GM12878 (cell line): ENCODE results near the gene SNAP91. TPM values are rescaled to one million over a fixed set of nuclear protein-coding genes. Genes with fewer than 3 reads are reported as not detected.

Source experiments
- ATAC-seq: fragments of 200-7000 bp; cut with Tn5 transposase; 3 replicates; pipeline ENCODE4 v1.9.1; 2020; ENCODE audit warnings: mild to moderate bottlenecking, moderate library complexity
- BruUV-seq: library from RNA; stranded (reverse); fragments of 400-500 nt; replicated peaks from 2 replicates; lab custom pipeline; 2021; lab: Mats Ljungman, UMichigan
- CTCF ChIA-PET: fragments of 300-600 bp; sonication (Branson Sonifier 250); formaldehyde crosslinking; extraction: SDS; loops from one replicate; lab custom pipeline; 2021; ENCODE audit warnings: inconsistent platforms; lab: Yijun Ruan, JAX
- POLR2A ChIA-PET: fragments of 350-600 bp; formaldehyde crosslinking; extraction: SDS; loops from one replicate; lab custom pipeline; 2021; ENCODE audit warnings: inconsistent platforms; lab: Charles Lee
- RAD21 ChIA-PET: fragments of 300-600 bp; sonication (Branson Sonifier 250); formaldehyde crosslinking; loops from one replicate; lab custom pipeline; 2023; ENCODE audit warnings: antibody characterized with exemption; ENCODE audit not compliant: unreplicated experiment; lab: Charles Lee
- SMC1A ChIA-PET: fragments of 300-600 bp; sonication (Branson Sonifier 250); formaldehyde crosslinking; loops from one replicate; lab custom pipeline; 2023; ENCODE audit not compliant: unreplicated experiment, uncharacterized antibody; lab: Charles Lee
- DNase-seq: peaks from one replicate; pipeline ENCODE4 v3.0.0-alpha.2; 2011; ENCODE audit warnings: low read depth, low spot score
- FAIRE-seq: peaks from 3 replicates; lab custom pipeline; 2011; peaks lifted over from hg19 to GRCh38; lab: Jason Lieb, UNC
- H2AFZ ChIP-seq: 2 replicates; pipeline ENCODE4 v1.6.0; 2011; ENCODE audit warnings: low read depth, low read length, control low read depth; ENCODE audit not compliant: control insufficient read depth
- H3K27ac ChIP-seq: 2 replicates; pipeline ENCODE4 v1.5.1; 2011; ENCODE audit warnings: control low read depth; ENCODE audit not compliant: control insufficient read depth, insufficient read depth
- H3K27me3 ChIP-seq, 2 experiments: replicated peaks in 1 of 2; 2 replicates each; pipeline versions ENCODE4 v1.6.0 to v1.6.1; 2011; ENCODE audit warnings: low read length in 1 of 2; ENCODE audit not compliant: control insufficient read depth in 2 of 2, insufficient read depth in 2 of 2
- H3K36me3 ChIP-seq, 2 experiments: 2 replicates each; pipeline ENCODE4 v1.5.1; 2011; ENCODE audit warnings: low read length in 1 of 2; ENCODE audit not compliant: control insufficient read depth in 2 of 2, insufficient read depth in 2 of 2
- H3K4me1 ChIP-seq: 2 replicates; pipeline ENCODE4 v1.6.1; 2011; ENCODE audit warnings: mild to moderate bottlenecking, low read length, moderate library complexity, mixed read lengths; ENCODE audit not compliant: control insufficient read depth, insufficient read depth
- H3K4me2 ChIP-seq: 2 replicates; pipeline ENCODE4 v1.6.0; 2011; ENCODE audit warnings: control low read depth; ENCODE audit not compliant: control insufficient read depth, insufficient read depth
- H3K4me3 ChIP-seq: fragments of 200-600 bp; sonication (generic); 2 replicates; pipeline ENCODE4 v1.5.1; 2016
- H3K79me2 ChIP-seq: 2 replicates; pipeline ENCODE4 v1.6.0; 2011; ENCODE audit warnings: low read length; ENCODE audit not compliant: control insufficient read depth, insufficient read depth
- H3K9ac ChIP-seq: 2 replicates; pipeline ENCODE4 v1.8.0; 2011; ENCODE audit warnings: low read length, control low read depth, mixed read lengths; ENCODE audit not compliant: control insufficient read depth, insufficient read depth
- H3K9me3 ChIP-seq: replicated peaks from 3 replicates; pipeline ENCODE4 v1.5.1; 2011; ENCODE audit warnings: mild to moderate bottlenecking, low read length; ENCODE audit not compliant: control insufficient read depth, insufficient read depth
- H4K20me1 ChIP-seq: 2 replicates; pipeline ENCODE4 v1.6.0; 2011; ENCODE audit not compliant: control insufficient read depth, insufficient read depth
- ATF3 ChIP-seq: IDR thresholded peaks from 2 replicates; pipeline ENCODE4 v1.6.1; 2011; ENCODE audit warnings: low read depth, mild to moderate bottlenecking, low read length, moderate library complexity, borderline replicate concordance; ENCODE audit errors: extremely low read depth
- BACH1 ChIP-seq: fragments of 450-650 bp; IDR thresholded peaks from 2 replicates; pipeline ENCODE4 v1.6.1; 2017; ENCODE audit warnings: mild to moderate bottlenecking, borderline replicate concordance
- FOXM1 ChIP-seq: IDR thresholded peaks from 2 replicates; pipeline ENCODE4 v1.6.1; 2012; ENCODE audit warnings: low read depth, mild to moderate bottlenecking, inconsistent platforms, low read length, moderate library complexity
- LARP7 ChIP-seq: fragments of 450-650 bp; IDR thresholded peaks from 2 replicates; pipeline ENCODE4 v1.6.1; 2017; ENCODE audit warnings: mild to moderate bottlenecking
- PAX5 ChIP-seq: IDR thresholded peaks from 2 replicates; pipeline ENCODE4 v1.6.1; 2011; ENCODE audit warnings: low read depth, low read length, borderline replicate concordance
- RAD21 ChIP-seq: IDR thresholded peaks from 2 replicates; pipeline ENCODE4 v1.6.1; 2011; ENCODE audit warnings: mild to moderate bottlenecking, low read depth, low read length, moderate library complexity; ENCODE audit not compliant: insufficient read depth
- RFX5 ChIP-seq: IDR thresholded peaks from 2 replicates; pipeline ENCODE4 v1.6.1; 2011; ENCODE audit warnings: low read depth, low read length, improper control_type of control experiment
- SMC3 ChIP-seq: IDR thresholded peaks from 2 replicates; pipeline ENCODE4 v1.6.1; 2011; ENCODE audit warnings: low read length, improper control_type of control experiment, borderline replicate concordance
- WGBS: methylation state at CpG from one replicate; pipeline ENCODE4 v1.1.6; 2016; ENCODE audit warnings: low lambda C conversion rate; ENCODE audit not compliant: insufficient replicate concordance, insufficient coverage; ENCODE audit errors: missing lambda C conversion rate; 5-methylcytosine and 5-hydroxymethylcytosine counted together
- in situ Hi-C: fragments of 300-500 bp; cut with MboI; formaldehyde crosslinking; loops from 9 replicates; pipeline ENCODE4 v1.14.3; 2018; ENCODE audit warnings: mixed read lengths
- intact Hi-C: fragments of 100-400 bp; cut with micrococcal nuclease; formaldehyde crosslinking; loops from one replicate; pipeline ENCODE4 v1.14.2; 2022; ENCODE audit not compliant: unreplicated experiment
- polyA plus RNA-seq, 11 experiments: library from polyadenylated mRNA; depleted of rRNA in 4 of 11; unstranded in 6 of 11; stranded (reverse) in 5 of 11; fragments of >200 nt; fragmentation: Nextera tagmentation in 4 of 11; fragmentation: Illumina TruSeq in 1 of 11; extraction: Ambion mirVana in 4 of 11; extraction: Trizol in 1 of 11; gene quantifications; 1 replicate in 1 of 11; 2 replicates in 10 of 11; pipeline versions ENCODE4 v1.2.1 to v1.2.3, GENCODE V29; 2011 to 2016; ENCODE audit warnings: inconsistent platforms in 2 of 11, missing spikeins in 2 of 11, low read depth in 1 of 11
- total RNA-seq, 4 experiments: library from RNA; depleted of rRNA in 3 of 4; stranded (reverse); fragments of >200 nt in 3 of 4; fragmentation: Illumina TruSeq in 1 of 4; extraction: Trizol in 1 of 4; gene quantifications; 2 replicates each; pipeline versions ENCODE4 v1.2.1 to v1.2.3, GENCODE V29; 2013 to 2021
- TF ChIP-seq, protein P1 (sequence below): fragments of 450-650 bp; formaldehyde crosslinking; IDR thresholded peaks from 2 replicates; pipeline ENCODE4 v1.4.0; 2022; ENCODE audit warnings: mild to moderate bottlenecking, moderate library complexity
- TF ChIP-seq, protein P2 (sequence below): fragments of 450-650 bp; IDR thresholded peaks from 2 replicates; pipeline ENCODE4 v1.6.1; 2014; ENCODE audit warnings: mild to moderate bottlenecking

The SNAP91 gene
- total and polyA plus RNA-seq, 10 of the 15 experiments (the other 5 are each of a cell fraction or from before 2014, with no cell fraction given) = 0.01 to 0.49 (median 0.12) TPM; not detected in 2

DNA sequence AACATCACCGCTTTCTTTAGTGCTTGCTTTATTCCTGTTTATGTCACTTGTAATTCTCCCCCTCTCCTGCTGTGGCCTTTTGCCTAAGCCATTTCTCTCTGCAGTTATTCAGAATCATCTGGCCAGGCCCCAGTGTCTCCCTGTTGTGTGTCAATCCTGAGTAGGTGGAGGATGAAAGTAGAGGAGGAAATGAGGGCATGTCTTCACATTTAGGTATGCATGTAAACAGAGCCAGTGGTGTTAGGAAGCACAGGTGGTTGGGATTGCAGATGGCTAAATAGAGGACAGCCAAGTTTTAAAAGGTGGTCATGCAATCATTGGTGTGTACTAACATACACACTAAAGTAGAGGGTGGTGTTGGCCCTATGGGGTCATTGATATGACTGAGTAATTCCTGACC is 191.4 kb downstream of the SNAP91 start:
- FAIRE-seq (no peak), DNase-seq (no peak), ATAC-seq (no peak)
- in situ Hi-C loops = loop anchor here (5.0 kb wide), 2 partner anchors 295 to 450 kb away; partner anchors contain the start of genes DOP1A and UBE3D
- BruUV-seq = no TSS peak
- no peaks in the 10 kb centered on the region for H3K9me3 ChIP-seq
- no peaks in the 10 kb centered on the region for H4K20me1 ChIP-seq
- SMC1A ChIA-PET = interaction anchor here (0.7 to 1.1 kb wide), 2 partner anchors 79 to 296 kb away, joined by 3 to 7 read pairs; no protein-coding TSS in a partner anchor
- H3K79me2 ChIP-seq = no peaks in the 10 kb centered on the region
- H3K27ac ChIP-seq = no peak overlapping the region
- no peak for TF ChIP-seq PAX5
- no peaks in the 10 kb centered on the region for H3K36me3 ChIP-seq
- no peak overlapping the region for H3K4me3 ChIP-seq
- CTCF ChIA-PET = no interaction called here
- intact Hi-C loops = no loop called here
- no peak overlapping the region for H2AFZ ChIP-seq
- WGBS = 44% methylated on average over 1 of the region's 1 CpG
- H3K4me1 ChIP-seq = no peaks in the 10 kb centered on the region
- H3K9ac ChIP-seq = no peak overlapping the region
- H3K27me3 ChIP-seq = no peaks in the 10 kb centered on the region; a peak in 1 of 4 replicates
- RAD21 ChIA-PET = interaction anchor here (1.4 kb wide), 1 partner anchor 296 kb away, joined by 4 read pairs; no protein-coding TSS in a partner anchor
- POLR2A ChIA-PET = no interaction called here
- no peak overlapping the region for H3K4me2 ChIP-seq

DNA sequence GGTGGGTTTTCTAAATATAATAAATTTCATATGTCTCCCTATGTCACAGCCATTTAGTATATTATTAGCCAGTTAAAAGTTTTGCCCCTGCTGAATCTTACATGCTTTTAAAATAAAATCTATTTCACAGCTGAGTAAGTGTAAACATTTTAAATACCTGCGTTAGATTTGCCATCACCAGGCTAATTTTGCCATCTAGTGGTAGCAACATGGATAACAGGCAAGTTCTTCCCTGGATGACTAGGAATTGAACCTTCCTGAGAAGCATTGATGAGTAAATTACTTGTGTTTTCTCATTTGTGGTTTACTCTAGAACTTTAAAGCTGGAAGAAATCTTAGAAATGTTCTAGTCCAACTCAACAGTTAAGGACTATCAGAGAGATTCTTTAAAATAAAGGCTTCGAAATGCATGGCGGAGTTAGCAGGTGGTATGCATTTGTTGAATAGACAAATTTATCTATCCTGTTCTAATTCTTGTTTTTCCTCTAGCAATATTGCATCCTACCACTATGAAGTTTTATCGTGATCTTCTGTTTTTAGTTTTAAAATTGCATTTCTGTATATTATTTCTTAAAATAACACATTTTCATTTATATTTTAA is 193.9 kb downstream of the SNAP91 start:
- DNase-seq = peak; percentile 30
- Histone ChIP-seq H2AFZ (no peak overlapping the region), H3K79me2 (no peaks in the 10 kb centered on the region), H3K4me3 (no peak overlapping the region), H3K27ac (no peak overlapping the region), H4K20me1 (no peaks in the 10 kb centered on the region), H3K9ac (no peak overlapping the region), H3K4me1 (no peaks in the 10 kb centered on the region), H3K27me3 (no peaks in the 10 kb centered on the region; a peak in 1 of 4 replicates), H3K9me3 (no peaks in the 10 kb centered on the region), H3K36me3 (no peaks in the 10 kb centered on the region), H3K4me2 (no peak overlapping the region)
- ChIA-PET POLR2A (interaction anchor here (0.6 to 0.8 kb wide), 2 partner anchors 444 to 448 kb away, joined by 3 read pairs; partner anchors contain the start of gene DOP1A), SMC1A (interaction anchor here (0.8 to 8.0 kb wide), 20 partner anchors 9 to 1243 kb away, joined by 3 to 158 read pairs (median 4); partner anchors contain the start of genes DOP1A and UBE3D), CTCF (interaction anchor here (0.6 to 15.2 kb wide), 27 partner anchors 9 to 457 kb away, joined by 3 to 423 read pairs (median 5); partner anchors contain the start of genes DOP1A and UBE3D), RAD21 (interaction anchor here (0.7 to 6.9 kb wide), 10 partner anchors 10 to 457 kb away, joined by 3 to 103 read pairs (median 8); partner anchors contain the start of genes DOP1A and UBE3D)
- 0% methylated on average over 4 of the region's 4 CpGs for WGBS
- FAIRE-seq = peak; percentile 62
- in situ Hi-C loops (loop anchor here (5.0 kb wide), 2 partner anchors 293 to 448 kb away; partner anchors contain the start of genes DOP1A and UBE3D), intact Hi-C loops (loop anchor here (1.0 to 2.0 kb wide), 3 partner anchors 97 to 448 kb away; partner anchors contain the start of gene DOP1A)
- no TSS peak for BruUV-seq
- ATAC-seq = peak; percentile 74
- TF ChIP-seq BACH1 (no peak), RAD21 (peak; percentile 96), RFX5 (no peak), SMC3 (peak; percentile 90), FOXM1 (no peak), ATF3 (no peak), LARP7 (no peak)
- TF ChIP-seq, protein P1, sequence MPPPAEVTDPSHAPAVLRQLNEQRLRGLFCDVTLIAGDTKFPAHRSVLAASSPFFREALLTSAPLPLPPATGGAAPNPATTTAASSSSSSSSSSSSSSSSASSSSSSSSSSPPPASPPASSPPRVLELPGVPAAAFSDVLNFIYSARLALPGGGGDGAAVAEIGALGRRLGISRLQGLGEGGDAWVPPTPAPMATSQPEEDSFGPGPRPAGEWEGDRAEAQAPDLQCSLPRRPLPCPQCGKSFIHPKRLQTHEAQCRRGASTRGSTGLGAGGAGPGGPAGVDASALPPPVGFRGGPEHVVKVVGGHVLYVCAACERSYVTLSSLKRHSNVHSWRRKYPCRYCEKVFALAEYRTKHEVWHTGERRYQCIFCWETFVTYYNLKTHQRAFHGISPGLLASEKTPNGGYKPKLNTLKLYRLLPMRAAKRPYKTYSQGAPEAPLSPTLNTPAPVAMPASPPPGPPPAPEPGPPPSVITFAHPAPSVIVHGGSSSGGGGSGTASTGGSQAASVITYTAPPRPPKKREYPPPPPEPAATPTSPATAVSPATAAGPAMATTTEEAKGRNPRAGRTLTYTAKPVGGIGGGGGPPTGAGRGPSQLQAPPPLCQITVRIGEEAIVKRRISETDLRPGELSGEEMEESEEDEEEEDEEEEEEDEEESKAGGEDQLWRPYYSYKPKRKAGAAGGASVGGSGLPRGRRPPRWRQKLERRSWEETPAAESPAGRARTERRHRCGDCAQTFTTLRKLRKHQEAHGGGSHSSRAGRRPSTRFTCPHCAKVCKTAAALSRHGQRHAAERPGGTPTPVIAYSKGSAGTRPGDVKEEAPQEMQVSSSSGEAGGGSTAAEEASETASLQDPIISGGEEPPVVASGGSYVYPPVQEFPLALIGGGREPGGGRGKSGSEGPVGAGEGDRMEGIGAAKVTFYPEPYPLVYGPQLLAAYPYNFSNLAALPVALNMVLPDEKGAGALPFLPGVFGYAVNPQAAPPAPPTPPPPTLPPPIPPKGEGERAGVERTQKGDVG = no peak
- TF ChIP-seq, protein P2, sequence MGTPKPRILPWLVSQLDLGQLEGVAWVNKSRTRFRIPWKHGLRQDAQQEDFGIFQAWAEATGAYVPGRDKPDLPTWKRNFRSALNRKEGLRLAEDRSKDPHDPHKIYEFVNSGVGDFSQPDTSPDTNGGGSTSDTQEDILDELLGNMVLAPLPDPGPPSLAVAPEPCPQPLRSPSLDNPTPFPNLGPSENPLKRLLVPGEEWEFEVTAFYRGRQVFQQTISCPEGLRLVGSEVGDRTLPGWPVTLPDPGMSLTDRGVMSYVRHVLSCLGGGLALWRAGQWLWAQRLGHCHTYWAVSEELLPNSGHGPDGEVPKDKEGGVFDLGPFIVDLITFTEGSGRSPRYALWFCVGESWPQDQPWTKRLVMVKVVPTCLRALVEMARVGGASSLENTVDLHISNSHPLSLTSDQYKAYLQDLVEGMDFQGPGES = no peak
